Thoracic aorta (tissue), 2 donors: Measurements from ENCODE around the gene OXNAD1. TPM values are rescaled to one million over a fixed set of nuclear protein-coding genes. Genes with fewer than 3 reads are reported as not detected.

Source experiments
- ATAC-seq: fragments of 150-250 bp; one replicate; pipeline ENCODE4 v1.8.0; 2017; ENCODE audit warnings: low read depth; ENCODE audit not compliant: insufficient number of reproducible peaks, low FRiP score
- DNase-seq: peaks from one replicate; pipeline ENCODE4 v3.0.0-alpha.2; 2020; ENCODE audit warnings: low spot score
- H3K27ac ChIP-seq, 2 donors: fragments of 200-600 bp; sonication (generic); 1 replicate in 1 of 2; 2 replicates in 1 of 2; pipeline ENCODE4 v1.5.1; 2016; ENCODE audit warnings: mild to moderate bottlenecking in 2 of 2, moderate library complexity in 2 of 2
- H3K27me3 ChIP-seq: fragments of 200-600 bp; sonication (generic); replicated peaks from 2 replicates; pipeline ENCODE4 v1.6.0; 2016; ENCODE audit warnings: mild to moderate bottlenecking; ENCODE audit not compliant: insufficient read depth
- H3K36me3 ChIP-seq: fragments of 200-600 bp; sonication (generic); one replicate; pipeline ENCODE4 v1.5.1; 2016
- H3K4me1 ChIP-seq, 2 donors: fragments of 200-600 bp; sonication (generic); 1 replicate in 1 of 2; 2 replicates in 1 of 2; pipeline versions ENCODE4 v1.5.1 to v1.6.0; 2016; ENCODE audit warnings: low read depth in 2 of 2, mild to moderate bottlenecking in 1 of 2; ENCODE audit not compliant: control insufficient read depth in 1 of 2
- H3K4me3 ChIP-seq: fragments of 200-600 bp; sonication (generic); 2 replicates; pipeline ENCODE4 v1.5.1; 2016; ENCODE audit warnings: mild to moderate bottlenecking
- H3K9me3 ChIP-seq: fragments of 200-600 bp; sonication (generic); 2 replicates; pipeline ENCODE4 v1.5.1; 2016
- CTCF ChIP-seq: fragments of 200-600 bp; sonication (generic); IDR thresholded peaks from one replicate; pipeline ENCODE4 v1.5.1; 2019; ENCODE audit warnings: antibody characterized with exemption
- total RNA-seq, 2 donors: library from RNA; depleted of rRNA; stranded (reverse); fragments of >200 nt; gene quantifications; one replicate each; pipeline versions ENCODE4 v1.1.0 to v1.2.3, GENCODE V29; 2016

The OXNAD1 gene
- total RNA-seq, 2 donors from 2014 or later, result 6.8 to 7.9 TPM

- Histone ChIP-seq H3K4me3 (no peak overlapping the region), H3K36me3 (peaks cover 6% of the 10 kb centered on the region), H3K4me1 (peaks cover 16 to 38% of the 10 kb centered on the region in 2 donors), H3K9me3 (no peaks in the 10 kb centered on the region), H3K27ac (no peak overlapping the region), H3K27me3 (no peaks in the 10 kb centered on the region)
- TF ChIP-seq CTCF, result no peak
- ATAC-seq, result no peak
- DNase-seq, result no peak
These were observed 2.8 kb upstream of the OXNAD1 start for GRCh38 chr3:16262174-16262573.

- Histone ChIP-seq H3K9me3 (no peaks in the 10 kb centered on the region), H3K27me3 (no peaks in the 10 kb centered on the region), H3K36me3 (peaks cover 6% of the 10 kb centered on the region), H3K4me1 (peaks cover 16 to 30% of the 10 kb centered on the region in 2 donors), H3K27ac (peak overlapping the region; percentile 87 to 88), H3K4me3 (peak overlapping the region; percentile 88)
- no peak for TF ChIP-seq CTCF
- DNase-seq (no peak), ATAC-seq (no peak)
These were observed 771 bp upstream of the OXNAD1 start for GRCh38 chr3:16264174-16264707.

- peak overlapping the region; percentile 88 to 92 for H3K27ac ChIP-seq
- H3K4me3 ChIP-seq, result peak overlapping the region; percentile 88
- ATAC-seq (no peak), DNase-seq (no peak)
- H3K4me1 ChIP-seq, result peaks cover 16 to 30% of the 10 kb centered on the region in 2 donors
- H3K27me3 ChIP-seq, result no peaks in the 10 kb centered on the region
- no peaks in the 10 kb centered on the region for H3K9me3 ChIP-seq
- TF ChIP-seq CTCF, result no peak
- H3K36me3 ChIP-seq, result no peaks in the 10 kb centered on the region
These were observed 409 bp downstream of the OXNAD1 start for GRCh38 chr3:16265455-16265786.

GRCh38 chr3:16266714-16267113 is 1.7 kb downstream of the OXNAD1 start:
- no peak overlapping the region for H3K4me3 ChIP-seq
- H3K9me3 ChIP-seq, result no peaks in the 10 kb centered on the region
- H3K27me3 ChIP-seq, result no peaks in the 10 kb centered on the region
- H3K4me1 ChIP-seq, result peaks cover 16 to 30% of the 10 kb centered on the region in 2 donors
- H3K27ac ChIP-seq, result no peak overlapping the region
- no peak for TF ChIP-seq CTCF
- ATAC-seq (no peak), DNase-seq (no peak)
- no peaks in the 10 kb centered on the region for H3K36me3 ChIP-seq

GRCh38 chr3:16270855-16271254 is 5.8 kb downstream of the OXNAD1 start:
- DNase-seq (no peak), ATAC-seq (no peak)
- no peaks in the 10 kb centered on the region for H3K9me3 ChIP-seq
- no peak for TF ChIP-seq CTCF
- H3K27ac ChIP-seq, result no peak overlapping the region
- peaks cover 3% of the 10 kb centered on the region for H3K36me3 ChIP-seq
- no peak overlapping the region for H3K4me3 ChIP-seq
- H3K27me3 ChIP-seq, result no peaks in the 10 kb centered on the region
- peaks cover 2 to 8% of the 10 kb centered on the region in 2 donors for H3K4me1 ChIP-seq
